HG03025 (cell line): ENCODE results near the gene YBX1.

Experiments
- ATAC-seq: cut with Tn5 transposase; IDR thresholded peaks from one replicate; pipeline ENCODE4 v1.9.1; 2021; ENCODE audit warnings: mild to moderate bottlenecking, moderate library complexity; ENCODE audit not compliant: unreplicated experiment, low FRiP score

The YBX1 gene

GRCh38 chr1:42681741-42682483 is at the start of gene YBX1:
TSS of gene YBX1 (plus strand) at chr1:42682418. CDS start at chr1:42682566, 148 bp downstream.
- ATAC-seq: peak; percentile 83

GRCh38 chr1:42639116-42639515 is 43.1 kb upstream of the YBX1 start:
- no peak for ATAC-seq

- no peak for ATAC-seq
These were observed 36.2 kb upstream of the YBX1 start for GRCh38 chr1:42646056-42646455.

- ATAC-seq: no peak
These were observed 25.0 kb upstream of the YBX1 start for GRCh38 chr1:42657201-42657600.

GRCh38 chr1:42657981-42658876 is 24.0 kb upstream of the YBX1 start, which contains the start of gene PPIH:
TSS of gene PPIH (plus strand) at chr1:42658423. CDS start at chr1:42658447, 24 bp downstream.
- ATAC-seq: peak; percentile 91

GRCh38 chr1:42658877-42659337 is 23.3 kb upstream of the YBX1 start:
- ATAC-seq: no peak

- ATAC-seq: no peak
These were observed 21.2 kb upstream of the YBX1 start for GRCh38 chr1:42660907-42661500.

- ATAC-seq: no peak
These were observed 12.3 kb upstream of the YBX1 start for GRCh38 chr1:42669936-42670335.

- no peak for ATAC-seq
These were observed 11.8 kb upstream of the YBX1 start for GRCh38 chr1:42670425-42670824.

GRCh38 chr1:42674214-42674613 is 8.0 kb upstream of the YBX1 start:
- no peak for ATAC-seq

- ATAC-seq: no peak
These were observed 7.5 kb upstream of the YBX1 start for GRCh38 chr1:42674682-42675081.

- no peak for ATAC-seq
These were observed 6.8 kb upstream of the YBX1 start for GRCh38 chr1:42675467-42675866.

- no peak for ATAC-seq
These were observed 5.6 kb upstream of the YBX1 start for GRCh38 chr1:42676534-42677087.

- ATAC-seq: no peak
These were observed 2.7 kb upstream of the YBX1 start for GRCh38 chr1:42679364-42679983.

- ATAC-seq: no peak
These were observed 2.2 kb upstream of the YBX1 start for GRCh38 chr1:42680055-42680454.

- ATAC-seq: no peak
These were observed 1.1 kb upstream of the YBX1 start for GRCh38 chr1:42680921-42681683.

- ATAC-seq: peak; percentile 13
These were observed 193 bp downstream of the YBX1 start for GRCh38 chr1:42682484-42682738.

- ATAC-seq: peak; percentile 46
These were observed 717 bp downstream of the YBX1 start for GRCh38 chr1:42682739-42683531.

- no peak for ATAC-seq
These were observed 1.9 kb downstream of the YBX1 start for GRCh38 chr1:42684139-42684538.
